CD4-positive, alpha-beta T cell treated with Interleukin-1 beta for 1 hour (primary cell): ENCODE measurements around the gene CLDN20.
"Not testable (repeated sequence)": the region's sequence is repeated elsewhere in the genome, so short reads cannot be mapped to it uniquely, and the experiment has no call there.

Experiments
- DNase-seq, 2 donors: peaks; one replicate each; pipeline ENCODE4 v3.0.0-alpha.2; 2020 to 2022

CLDN20 gene, protein sequence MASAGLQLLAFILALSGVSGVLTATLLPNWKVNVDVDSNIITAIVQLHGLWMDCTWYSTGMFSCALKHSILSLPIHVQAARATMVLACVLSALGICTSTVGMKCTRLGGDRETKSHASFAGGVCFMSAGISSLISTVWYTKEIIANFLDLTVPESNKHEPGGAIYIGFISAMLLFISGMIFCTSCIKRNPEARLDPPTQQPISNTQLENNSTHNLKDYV

DNA sequence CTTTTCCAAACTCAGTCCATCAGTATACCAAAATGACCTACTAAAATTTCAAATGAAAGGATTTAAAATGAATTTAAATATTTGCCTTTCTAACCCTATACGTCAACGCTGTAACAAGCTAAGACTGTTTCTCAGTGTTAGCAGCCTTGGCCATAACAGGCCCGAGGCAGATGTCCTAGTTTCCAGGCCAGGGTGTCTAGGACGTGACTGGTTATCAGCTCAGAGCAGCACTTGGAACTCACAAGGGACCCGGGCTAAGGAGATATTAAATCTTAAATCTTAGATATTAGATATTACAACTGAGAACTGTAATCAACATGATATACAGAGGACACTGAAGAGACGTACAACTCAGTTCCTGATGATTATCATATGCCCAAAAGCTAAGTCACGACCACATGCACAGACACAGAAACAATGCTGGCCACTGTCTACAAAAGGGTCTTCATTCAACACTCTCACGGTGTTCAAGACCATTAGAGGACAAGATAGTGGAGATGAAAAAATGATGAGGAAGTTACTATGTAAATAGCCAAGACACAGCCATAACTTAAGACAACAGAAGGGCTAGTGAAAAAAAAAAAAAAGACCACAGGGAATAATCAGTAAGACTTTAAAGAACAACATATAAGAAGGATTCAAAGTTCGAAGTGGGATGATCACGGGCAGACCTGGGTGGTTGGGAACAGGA lies at the start of gene CLDN20:
Gene CLDN20, plus strand, starts transcription at position 641 of the 691 bp plus-strand sequence. CDS start 11,707 bp downstream, outside the sequence.
- DNase-seq = no peak

DNA sequence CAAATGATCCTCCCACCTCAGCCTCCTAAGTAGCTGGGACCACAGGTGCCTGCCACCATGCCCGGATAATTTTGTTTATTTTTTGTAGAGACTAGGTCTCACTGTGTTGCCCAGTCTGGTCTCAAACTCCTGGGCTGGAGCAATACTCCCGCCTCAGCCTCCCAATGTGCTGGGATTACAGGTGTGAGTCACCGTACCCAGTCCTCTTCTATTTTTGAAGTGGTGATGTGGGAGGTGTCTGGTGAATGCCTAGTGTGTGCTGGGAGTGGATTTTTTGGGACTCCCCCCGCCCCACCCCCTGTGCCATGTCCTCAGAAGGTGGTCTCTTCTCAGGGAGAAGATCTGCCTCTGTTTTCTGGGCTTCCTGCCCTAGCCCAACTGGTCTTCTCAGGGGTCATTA lies 47.9 kb upstream of the CLDN20 start:
- DNase-seq = no peak

DNA sequence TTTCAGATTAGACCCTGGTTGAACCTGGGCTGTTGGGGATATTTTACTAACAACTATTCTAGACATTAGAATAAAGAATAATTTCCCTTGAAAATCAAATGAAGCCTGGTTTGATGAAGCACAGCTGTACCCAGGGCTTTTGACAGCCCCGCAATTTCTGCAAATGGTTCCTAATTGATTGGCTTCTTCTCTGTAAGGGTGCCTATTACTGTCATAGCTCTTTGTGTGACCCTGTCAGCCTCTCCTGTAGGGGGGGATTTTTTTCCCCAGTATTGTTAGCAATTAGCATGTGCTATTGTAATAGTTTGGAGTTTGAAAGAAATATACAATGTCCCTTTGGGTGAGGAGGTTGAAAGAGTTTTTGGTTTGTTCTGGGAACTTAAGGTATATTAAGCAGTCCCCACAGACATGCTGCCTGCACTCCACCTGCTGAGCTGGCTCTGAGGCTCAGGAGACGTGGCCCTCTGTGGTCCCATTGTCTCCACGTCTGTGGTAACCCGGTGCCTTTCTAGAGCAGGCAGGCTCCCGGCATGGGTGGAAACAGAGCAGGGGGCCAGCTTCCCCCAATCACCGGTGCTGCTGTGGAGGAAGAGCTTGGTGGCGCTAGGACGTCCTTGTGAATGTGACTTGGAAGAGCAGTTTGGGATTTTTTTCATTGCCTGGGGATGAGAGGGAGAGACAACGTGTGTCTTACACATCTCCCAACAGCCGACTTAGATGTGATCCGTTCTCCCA lies 47.3 kb upstream of the CLDN20 start:
- DNase-seq = no peak

DNA sequence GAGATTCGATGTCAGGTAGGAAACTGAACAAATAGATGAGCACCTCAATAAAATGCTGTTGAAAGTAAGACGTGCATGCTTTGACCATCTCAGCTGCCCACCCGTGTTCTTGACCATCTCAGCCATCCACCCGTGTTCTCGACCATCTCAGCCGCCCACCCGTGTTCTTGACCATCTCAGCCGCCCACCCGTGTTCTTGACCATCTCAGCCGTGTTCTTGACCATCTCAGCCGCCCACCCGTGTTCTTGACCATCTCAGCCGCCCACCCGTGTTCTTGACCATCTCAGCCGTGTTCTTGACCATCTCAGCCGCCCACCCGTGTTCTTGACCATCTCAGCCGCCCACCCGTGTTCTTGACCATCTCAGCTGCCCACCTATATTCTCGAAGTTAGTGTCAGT lies 45.1 kb upstream of the CLDN20 start:
- not testable (repeated sequence) for DNase-seq

DNA sequence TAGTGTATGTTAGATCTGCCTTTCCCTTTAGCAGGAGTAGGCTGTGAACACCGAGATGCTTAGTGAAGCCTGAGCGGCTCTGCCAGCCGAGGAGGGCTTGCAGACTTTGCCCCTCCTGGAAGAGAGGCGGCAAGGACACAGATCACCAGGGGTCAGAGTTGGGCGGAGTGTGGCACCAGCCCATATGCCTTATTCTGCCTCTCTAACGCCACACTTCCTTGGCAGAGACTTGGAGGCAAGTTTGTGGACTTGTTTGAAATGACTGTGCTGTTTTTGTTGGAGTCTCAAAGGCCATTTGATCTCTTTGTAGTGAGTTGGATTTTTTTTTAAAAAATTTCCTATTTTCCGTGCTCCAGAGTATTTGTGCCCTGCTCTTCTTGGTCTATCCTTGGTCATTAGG lies 44.5 kb upstream of the CLDN20 start:
- no peak for DNase-seq

DNA sequence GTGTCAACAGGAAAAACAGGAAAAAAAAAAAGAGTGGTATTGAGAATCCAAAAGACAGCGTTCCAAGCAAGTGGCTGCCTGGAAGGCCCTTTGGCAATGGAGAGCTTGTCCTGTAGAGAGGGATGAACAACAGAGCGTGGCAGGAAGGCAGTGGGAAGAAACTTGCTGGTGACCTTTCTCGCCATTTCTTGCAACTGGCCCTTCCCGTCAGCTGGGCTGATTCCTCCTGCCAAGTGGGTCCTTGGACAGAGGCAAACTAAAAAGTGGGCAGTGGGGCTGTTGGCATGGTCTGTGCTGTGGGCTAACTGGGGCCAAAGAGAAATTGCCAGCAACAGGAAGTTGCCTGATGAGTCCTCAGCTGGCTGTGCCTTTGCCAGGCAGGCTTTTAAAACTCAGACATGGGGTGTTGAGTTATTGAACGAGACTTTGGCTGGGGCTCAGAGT lies 43.9 kb upstream of the CLDN20 start:
- no peak for DNase-seq

DNA sequence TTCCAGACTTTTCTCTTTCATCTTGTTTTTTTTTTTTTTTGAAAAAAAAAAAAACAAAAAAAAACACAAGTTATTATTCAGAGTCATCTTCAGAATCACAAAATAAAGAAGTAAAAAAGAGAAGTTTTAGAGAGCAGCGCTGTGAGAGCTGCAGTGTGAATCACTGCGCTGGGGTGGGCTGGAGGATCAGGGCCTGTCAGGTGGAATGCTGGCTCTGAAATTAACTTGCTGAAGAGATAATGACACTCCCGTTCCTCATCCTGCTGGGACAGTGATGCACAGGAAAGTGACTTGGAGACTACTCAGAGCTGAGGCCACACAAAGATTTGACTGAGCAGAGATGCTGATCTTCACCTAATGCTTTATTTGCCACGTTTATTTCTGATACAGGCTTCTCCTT lies 42.7 kb upstream of the CLDN20 start:
- peak in 1 of 2 donors; percentile 52 for DNase-seq

DNA sequence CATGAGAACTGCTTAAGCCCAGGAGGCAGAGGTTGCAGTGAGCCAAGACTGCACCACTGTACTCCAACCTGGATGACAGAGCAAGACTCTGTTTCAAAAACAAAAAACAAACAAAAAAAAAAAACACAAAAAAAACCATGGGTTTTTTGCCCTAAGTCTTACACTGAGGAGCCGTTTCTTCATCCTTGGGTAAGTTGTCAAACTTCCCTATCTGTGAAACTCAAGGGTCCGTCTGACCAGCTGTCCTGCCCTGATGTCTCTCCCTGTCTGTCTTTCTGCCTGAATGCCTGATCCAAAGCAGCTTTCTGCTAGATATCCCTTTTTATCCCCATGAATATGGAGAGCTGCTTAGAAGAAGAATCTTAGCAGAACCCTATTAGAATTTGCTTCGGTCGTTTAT lies 41.3 kb upstream of the CLDN20 start:
- DNase-seq = no peak

DNA sequence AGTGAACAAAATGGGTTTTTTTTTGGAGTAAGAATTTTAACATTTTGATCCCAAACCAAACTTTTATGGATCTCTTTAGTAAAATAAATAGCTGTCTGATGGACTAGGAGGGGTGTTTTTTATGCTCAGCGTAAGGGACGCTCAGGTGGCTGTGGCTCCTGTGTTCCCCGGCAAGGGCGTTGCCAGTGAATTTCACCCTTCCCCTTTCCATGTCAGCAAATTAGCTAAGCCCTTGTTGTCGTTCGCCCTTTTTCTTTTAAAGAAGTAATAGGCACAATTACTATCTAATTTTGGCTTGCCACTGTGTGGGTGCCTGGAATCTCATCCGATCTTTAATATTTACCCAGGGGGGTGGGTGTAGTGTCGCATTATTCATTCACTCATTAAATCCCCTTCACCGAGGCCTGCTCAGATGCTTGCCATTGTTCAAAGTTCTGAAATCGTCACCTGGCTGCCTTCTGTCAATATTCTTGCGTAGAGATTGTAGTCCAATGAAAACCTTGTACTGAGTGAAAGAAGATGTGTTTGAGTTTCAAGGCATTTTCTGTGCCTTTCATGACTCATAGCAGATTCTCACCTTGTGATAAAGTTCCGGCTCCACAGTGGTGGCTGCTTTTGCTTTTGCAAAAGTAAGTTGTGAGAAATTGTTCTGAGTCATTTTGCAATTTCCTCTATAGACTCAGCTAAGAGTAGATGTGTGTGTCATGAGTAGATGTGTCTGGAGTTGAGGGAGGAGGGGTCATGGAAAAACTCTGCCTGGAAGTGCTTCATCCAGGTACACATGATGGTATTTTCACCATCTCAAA lies 40.0 kb upstream of the CLDN20 start:
- peak; percentile 34 to 41 for DNase-seq

DNA sequence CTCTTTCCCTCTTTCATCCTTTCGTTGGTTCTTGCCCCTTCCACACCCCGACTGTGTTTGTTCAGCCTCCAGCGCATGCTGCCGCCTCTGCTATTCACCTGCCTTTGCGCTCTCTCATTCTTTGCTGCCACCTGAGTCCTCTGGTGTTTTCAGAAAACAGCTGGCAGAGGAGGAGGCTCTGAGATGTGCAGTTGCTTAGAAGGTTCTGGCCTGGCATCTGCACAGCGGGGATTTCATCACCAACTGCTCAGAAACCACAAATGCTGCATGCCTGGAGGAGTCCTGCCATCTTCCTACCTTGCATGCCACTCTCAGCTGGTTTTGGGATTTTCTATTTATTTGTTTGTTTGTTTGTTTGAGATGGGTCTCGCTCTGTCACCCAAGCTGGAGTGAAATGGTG lies 39.2 kb upstream of the CLDN20 start:
- no peak for DNase-seq

DNA sequence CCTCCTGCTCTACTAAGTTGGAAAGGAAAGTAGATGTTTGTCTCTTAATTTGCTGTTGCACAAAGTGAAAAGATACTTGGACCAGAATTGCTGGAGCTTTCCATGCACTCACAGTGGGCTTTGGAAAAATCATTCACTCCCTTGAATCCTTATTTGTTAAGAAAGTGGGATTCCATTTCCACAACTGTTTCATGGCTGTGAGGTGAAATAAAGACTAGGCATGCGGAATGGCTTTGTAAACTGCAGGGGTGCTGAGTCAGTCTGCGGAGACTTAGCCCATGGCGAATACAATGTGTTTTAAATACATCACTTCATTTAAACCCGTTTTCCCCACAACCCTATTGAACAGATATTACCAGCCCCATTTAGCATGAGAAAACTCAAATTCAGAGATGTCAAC lies 36.8 kb upstream of the CLDN20 start:
- no peak for DNase-seq

DNA sequence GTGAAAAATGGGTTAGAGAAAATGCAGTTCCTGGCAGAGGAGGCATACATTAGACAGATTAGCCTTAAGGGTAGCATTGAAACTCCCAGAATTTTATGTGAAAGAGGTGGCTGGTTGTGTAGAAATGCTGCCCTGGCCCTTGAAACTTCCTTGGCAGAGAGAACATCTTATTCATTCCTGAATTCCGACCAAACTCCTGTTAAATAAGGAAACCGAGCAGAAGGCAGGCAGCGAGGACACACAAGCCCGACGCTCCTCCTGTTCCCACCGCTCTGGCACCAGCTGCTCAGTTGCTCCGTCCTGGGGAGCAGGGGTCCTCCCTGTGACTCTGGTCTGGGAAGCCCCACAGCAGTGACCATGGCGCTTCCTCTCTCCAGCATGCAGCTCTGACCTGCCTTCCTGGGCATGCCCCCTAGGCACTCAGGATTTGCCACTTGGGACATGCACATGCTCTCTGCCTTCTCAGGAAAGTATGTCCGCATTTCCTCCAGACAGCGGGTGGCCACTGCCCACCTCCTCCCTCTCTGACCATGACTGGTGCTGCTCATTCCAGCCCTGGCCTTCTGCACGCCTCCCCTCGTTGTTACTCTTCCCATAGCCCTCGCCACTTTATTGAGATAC lies 35.2 kb upstream of the CLDN20 start:
- DNase-seq = no peak

DNA sequence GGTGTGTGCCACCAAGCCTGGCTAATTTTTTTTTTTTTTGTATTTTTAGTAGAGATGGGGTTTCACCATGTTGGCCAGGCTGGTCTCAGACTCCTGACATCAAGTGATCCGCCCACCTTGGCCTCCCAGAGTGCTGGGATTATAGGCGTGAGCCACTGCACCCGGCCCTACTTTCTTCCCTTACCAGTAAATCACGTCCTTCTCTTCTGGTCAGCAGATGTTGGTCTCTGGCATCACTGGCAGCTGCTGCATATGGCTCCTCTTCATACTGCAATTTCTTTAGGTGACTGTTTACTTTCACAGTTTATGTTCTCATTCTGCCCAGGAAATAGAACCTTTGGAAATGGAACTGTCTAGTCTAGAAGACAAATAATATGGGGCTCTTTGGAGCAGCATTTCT lies 32.8 kb upstream of the CLDN20 start:
- DNase-seq = not testable (repeated sequence)

DNA sequence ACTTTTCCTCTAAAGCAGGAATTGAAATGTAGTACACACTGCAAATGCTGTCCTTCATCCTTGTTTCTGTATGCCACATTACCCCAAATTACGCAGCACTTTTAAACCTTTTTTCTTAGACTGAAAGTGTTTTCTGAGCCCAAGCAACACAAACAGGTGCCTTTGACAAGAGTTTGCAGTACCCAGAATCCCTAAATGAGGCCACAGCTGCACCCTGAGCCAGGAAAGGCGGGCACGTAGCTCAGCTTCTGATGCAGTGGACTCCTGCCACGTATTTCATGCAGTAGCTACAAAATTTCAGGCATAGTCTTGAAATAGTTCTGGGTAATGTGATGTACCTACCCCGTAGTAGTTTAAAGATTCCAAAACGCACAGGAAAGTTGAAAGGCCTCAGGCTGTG lies 31.0 kb upstream of the CLDN20 start:
- DNase-seq = no peak

DNA sequence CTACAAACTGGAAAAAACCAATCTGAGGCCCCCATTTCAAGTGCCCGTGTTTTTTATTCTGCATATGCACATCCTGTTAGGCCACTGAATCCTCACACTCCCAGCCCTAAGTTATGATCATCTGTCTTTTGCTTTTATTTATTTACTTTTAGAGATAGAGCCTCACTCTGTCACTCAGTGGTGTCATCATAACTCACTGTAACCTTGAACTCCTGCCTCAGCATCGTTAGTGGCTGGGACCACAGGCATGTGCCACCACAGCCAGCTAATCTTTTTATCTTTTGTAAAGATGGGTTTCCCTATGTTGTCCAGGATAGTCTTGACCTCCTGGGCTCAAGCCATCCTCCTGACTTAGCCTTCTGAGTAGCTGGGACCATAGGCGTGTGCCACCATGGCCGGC lies 29.6 kb upstream of the CLDN20 start:
- no peak for DNase-seq

DNA sequence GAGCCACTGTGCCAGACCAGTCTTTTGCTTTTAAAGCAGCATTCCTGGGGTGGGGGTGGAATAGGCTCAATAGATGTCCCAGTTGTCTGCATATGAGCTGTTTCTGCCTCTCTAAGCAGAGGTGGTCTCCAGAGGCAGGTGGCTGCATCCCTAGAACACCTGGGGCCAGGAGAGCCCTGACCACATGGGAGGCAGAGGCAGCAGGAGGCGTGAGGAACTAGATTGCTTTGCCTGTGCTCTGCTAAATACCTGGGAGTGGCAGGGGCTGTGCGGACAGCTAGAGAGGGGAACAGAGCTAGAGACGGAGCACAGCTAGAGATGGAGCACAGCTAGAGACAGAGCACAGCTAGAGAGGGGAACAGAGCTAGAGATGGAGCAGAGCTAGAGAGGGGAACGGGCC lies 29.1 kb upstream of the CLDN20 start:
- no peak for DNase-seq

DNA sequence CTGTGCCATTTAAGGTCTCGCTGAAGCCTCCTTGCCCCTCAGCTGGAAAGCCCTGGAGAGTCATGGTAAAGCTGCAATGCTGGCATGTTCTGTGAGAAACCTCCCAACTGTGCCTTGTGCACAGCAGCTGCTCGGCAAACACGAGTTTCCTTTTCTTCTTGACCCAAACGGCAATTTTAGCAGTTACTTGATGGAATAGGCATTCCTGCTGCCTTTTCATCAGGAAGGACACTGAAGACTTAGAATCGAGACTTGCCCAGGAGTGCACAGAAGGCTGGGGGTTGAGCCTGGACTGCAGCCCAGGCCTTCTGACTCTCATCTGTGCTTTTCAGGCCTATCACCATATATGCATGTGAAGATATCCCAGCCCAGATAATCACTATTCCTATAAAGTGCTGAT lies 28.7 kb upstream of the CLDN20 start:
- no peak for DNase-seq

DNA sequence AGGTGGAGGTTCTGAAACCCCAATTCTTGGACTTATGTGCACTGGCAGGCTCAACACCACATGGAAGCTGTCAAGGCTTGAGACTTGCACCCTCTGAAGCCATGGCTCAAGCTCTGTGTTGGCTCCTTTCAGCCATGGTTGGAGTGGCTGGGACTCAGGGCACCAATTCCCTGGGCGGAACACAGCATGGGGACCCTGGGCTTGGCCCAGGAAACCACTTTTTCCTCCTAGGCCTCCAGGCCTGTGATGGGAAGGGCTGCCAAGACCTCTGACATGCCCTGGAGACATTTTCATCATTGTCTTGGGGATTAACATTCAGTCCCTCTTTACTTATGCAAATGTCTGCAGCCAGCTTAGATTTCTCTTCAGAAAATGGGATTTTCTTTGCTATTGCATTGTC lies 26.2 kb upstream of the CLDN20 start:
- DNase-seq = no peak

DNA sequence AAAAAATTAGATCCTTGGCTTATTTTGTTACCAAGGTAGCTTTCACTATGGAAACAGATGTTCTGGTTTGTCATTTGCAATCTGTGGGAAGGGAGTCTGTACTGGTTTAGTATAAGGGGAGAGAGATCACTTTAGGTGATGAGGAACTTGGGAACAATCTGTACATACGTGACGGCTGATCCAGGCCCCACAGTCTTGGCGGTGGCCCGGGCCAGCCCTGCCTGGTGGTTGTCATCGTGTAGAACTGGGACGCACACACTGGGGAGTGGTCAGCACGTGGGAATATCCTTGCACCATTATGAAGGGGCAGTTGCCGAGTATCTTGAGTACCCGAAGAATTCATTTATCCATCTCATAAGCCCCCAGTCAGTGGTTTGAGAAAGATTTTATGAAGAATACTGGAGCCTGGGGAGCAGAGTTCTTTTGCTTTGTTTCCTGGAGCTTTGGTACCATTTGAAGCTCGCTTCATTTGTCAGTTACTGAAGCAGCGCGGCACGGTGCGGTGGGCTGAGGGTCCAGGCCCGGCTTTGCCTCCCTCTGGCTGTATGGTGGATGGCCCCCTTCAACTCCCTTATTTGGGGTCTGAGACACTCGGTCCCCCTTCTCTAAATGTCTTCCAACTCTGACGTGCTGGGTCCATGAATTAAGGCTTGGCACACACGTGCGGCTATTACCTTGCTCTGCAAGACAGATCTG lies 22.8 kb upstream of the CLDN20 start:
- no peak for DNase-seq

DNA sequence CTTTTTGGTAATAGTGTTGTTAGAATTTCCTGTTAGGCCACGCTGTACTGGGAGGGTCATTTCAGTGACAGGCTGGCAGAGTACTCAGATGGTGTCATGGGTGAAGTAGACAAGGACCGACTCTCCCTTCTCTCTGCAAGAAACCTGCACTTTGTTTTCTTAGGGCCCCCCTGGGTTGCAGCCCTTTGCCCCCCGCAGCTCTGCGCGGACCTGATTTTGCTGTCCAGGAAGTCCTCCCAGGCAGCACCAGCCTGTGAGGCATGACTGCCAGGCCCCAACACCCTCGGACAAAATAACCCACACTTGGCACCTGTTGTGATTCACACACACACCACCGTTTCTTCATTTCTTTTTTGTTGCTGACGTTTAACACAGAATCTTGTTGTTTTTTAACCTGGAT lies 21.8 kb upstream of the CLDN20 start:
- no peak for DNase-seq

DNA sequence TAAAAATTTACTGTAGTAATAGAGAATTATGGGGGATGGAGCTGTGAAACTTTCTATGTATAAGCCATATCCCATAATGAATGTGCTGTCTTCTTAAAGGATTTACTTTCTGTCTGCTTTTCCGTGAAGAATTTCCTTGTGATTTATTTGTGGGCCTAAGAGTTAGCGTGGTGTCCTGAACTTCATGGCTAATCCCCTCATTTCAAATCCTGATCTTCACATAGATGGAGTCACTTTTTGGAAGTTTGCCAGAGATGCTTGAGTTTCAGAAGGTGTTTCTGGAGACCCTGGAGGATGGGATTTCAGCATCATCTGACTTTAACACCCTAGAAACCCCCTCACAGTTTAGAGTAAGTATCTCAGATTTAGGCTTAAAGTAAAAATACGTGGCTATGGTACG lies 19.4 kb upstream of the CLDN20 start:
- no peak for DNase-seq

DNA sequence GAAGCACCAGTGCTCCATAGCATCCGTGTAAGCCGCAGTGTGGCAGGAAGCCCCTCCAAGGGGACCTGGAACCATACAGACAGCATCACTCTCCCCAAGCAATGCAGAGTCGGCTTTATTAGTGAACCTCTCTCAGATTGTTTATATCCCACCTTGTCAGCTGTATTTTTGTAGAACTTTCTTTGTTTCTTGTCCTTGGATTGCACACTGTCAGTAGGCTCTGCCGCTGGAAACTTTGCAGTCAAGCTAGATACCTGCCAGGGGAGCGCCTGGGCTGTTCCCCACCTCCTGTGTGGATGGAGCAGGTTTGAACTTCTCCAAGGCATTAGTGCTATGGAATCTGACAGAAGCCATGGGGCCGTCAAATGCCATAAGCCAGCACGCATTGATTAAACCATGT lies 18.6 kb upstream of the CLDN20 start:
- DNase-seq = no peak
